Measurements from ENCODE around the gene IKZF2.

DNA sequence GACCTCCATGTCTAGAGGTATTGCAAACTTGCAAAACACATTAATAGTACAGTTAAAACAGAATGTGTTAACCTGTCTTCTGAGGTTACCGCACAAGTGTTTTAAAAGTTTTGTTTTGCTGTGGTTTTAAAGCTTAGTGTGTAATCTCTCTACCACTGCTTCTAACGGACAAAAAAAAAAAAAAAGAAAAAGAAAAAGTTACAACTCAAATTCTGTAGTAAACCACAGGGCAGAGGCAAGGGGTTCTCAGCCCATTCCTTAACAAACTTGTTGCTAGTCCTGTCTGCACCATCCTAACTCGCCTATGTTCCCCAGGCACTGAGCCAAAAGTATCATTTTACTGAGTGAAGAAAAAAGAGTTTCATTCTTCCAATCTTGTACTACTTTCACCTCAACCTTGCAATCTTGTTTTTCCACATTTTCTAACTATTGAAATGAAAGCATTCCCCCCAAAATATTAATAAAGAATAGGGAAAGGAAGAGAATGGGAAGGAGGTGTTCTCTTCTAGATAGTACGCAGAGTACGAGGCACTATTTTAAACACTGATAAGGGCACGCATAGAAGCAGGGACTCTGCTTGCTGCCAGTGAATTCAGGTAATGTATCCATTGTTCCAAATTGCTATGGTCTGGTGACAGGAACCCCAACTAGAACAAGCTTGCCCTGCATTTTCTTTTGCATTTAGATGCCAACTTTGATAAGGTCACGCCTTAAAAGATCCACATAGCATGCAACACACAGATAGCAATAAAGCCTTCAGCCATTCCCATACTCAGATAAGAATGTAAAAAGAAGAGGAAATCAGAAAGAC lies 47.1 kb downstream of the IKZF2 start:
- TF ChIP-seq, protein P1, sequence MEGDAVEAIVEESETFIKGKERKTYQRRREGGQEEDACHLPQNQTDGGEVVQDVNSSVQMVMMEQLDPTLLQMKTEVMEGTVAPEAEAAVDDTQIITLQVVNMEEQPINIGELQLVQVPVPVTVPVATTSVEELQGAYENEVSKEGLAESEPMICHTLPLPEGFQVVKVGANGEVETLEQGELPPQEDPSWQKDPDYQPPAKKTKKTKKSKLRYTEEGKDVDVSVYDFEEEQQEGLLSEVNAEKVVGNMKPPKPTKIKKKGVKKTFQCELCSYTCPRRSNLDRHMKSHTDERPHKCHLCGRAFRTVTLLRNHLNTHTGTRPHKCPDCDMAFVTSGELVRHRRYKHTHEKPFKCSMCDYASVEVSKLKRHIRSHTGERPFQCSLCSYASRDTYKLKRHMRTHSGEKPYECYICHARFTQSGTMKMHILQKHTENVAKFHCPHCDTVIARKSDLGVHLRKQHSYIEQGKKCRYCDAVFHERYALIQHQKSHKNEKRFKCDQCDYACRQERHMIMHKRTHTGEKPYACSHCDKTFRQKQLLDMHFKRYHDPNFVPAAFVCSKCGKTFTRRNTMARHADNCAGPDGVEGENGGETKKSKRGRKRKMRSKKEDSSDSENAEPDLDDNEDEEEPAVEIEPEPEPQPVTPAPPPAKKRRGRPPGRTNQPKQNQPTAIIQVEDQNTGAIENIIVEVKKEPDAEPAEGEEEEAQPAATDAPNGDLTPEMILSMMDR (optimal IDR thresholded peaks at IDR 0.05 in 1 of 3, IDR thresholded peaks at IDR 0.05 in 1 of 3, conservative IDR thresholded peaks at IDR 0.05 in 1 of 3; ENCODE audit: extremely low read depth in 1 of 3, insufficient read depth in 2 of 3, low read length in 3 of 3): no peak
- no peak for TF ChIP-seq EZH2 (IDR thresholded peaks at IDR 0.05; ENCODE audit: low read length)

Measured in keratinocyte (primary cell).